Measurements from ENCODE around the gene SLCO3A1.

Gene SLCO3A1

DNA sequence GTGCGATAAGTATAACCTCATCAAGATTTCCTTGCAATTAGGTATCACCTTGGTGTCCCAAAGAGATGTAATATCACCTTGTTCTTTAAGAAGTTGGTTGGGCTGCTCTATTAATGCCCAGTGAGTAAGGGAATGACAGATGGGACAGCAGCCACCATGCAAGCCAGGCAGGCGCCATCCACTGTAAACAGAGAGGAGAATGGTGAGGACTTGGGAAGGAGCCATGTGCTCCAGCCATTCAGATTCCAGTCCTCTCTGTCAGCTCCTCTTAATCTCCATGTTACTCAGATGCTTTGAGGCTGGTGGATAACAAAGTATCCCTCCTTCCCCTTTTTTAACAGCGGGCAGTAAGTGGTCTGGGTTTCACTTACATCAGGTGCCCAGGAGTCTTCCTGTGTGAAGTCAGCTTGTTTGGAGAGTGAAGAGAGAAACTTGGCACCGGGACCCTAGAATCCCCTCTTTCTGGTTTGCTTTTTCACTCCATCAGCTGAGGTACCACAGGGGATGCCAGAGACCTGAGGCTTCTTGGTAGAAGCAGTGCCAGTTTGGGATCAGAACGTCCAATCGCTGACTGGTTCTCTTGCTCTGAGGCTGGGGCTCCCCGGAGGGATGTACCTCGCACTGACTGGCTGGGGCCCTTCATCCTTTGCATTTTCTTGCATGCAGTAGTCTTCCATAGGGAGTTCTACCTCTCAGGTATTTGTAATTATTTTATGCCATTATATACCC, 29.5 kb downstream of the SLCO3A1 start:
- DNase-seq (ENCODE audit: low read depth, low spot score), result no peak

DNA sequence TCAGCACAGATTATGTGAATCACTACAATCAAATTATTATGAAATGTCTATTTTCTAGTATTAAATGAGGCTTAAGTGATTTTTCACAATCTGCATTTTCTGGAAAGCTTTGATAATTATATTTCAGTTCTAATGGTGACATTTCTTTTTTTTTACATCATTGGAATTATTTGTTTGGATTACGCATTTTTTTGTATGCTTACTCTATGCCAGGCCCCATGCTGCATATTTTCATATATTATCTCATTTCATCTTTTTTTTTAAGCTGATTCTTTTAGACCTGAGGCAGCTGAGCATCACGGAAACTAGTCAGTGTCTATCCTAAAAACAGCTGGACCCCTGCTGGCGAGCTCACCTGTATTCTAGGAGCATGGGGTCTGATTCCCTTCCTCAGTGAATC, 31.1 kb downstream of the SLCO3A1 start:
- no peak for DNase-seq (ENCODE audit: low read depth, low spot score)

DNA sequence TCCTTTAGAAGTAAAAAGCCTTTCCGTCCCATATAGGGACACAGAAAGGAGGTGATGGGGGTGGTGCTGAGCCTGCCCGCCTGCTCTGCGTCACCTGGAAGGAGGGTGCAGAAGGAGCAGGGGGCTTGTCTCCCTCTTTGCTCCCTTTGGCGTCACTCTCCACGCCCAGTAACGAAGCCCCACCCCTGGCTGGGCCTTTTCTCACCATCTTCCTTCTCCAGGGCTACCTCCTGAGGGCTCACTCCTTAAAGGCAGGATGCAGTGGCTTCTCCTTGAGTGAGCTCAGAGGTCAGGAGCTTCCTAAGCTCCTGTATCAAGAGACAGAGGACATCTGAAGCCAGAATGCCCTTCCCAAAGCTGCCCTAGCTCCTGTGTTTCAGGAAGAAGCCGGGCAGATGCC, 31.5 kb downstream of the SLCO3A1 start:
- DNase-seq (ENCODE audit: low read depth, low spot score), result no peak

DNA sequence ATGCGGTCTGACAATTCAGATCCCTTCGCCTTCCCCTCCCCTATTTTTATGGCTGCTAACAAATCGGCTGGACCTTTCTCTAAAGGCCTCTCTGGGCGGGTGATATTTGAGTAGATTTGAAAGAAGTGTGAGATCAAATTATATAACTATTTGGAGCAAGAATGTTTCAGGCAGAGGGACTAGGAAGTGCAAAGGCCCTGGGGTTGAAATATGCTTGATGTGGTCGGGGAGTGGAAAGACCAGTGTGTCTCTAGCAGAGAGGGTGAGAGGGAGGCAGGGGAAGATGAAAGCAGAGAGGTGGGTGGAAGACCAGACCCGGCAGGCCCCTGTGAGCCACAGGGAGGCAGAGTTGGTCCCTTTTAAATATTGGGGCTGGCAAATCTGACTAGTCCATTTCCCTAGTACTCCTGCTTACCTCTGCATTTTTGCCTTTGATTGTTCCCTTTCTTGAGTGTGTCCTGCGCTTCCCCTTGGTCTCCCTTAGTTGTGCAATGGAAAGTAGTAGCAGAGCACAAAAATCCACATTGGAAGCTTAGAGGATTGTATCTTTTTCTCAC, 32.3 kb downstream of the SLCO3A1 start:
- DNase-seq (ENCODE audit: low read depth, low spot score), result no peak

DNA sequence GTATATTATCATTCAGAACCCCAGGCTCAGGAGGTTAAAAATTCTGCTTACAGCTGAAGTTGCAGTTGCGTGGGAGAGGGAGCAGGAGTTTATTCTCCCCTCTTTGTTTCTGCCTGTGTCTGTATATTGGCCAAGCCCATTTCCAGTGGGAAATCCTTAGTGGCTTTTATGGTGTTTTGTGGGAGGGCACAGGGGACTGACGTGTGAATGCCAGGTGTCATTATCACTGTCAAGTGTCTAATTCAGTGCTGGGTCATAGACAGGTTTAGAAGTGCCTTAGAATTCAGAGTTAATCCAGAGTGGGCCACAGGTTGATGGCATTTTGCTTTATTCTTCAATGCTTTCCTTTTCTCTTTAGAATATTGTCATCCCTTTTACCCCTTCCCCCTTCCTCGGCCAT, 33.4 kb downstream of the SLCO3A1 start:
- no peak for DNase-seq (ENCODE audit: low read depth, low spot score)

DNA sequence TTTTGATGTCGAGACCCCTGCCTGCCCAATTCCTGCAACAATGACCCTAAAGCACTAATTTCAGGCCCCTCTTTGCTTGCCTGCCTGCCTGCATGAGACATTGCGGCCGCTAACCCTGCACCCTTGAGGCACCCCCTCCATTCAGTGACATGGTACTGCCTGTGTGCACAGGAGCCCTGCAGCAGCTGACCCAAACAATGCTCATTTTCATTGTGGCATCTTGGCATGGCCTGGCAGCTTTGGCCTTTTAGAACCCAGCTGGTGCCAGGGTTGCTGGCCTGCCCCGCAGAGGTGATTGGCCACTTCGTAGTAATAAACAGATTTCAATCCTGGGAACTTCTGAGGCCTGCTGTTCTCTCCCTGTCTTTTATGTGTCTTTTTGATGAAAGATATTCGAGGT, 33.8 kb downstream of the SLCO3A1 start:
- no peak for DNase-seq (ENCODE audit: low read depth, low spot score)

DNA sequence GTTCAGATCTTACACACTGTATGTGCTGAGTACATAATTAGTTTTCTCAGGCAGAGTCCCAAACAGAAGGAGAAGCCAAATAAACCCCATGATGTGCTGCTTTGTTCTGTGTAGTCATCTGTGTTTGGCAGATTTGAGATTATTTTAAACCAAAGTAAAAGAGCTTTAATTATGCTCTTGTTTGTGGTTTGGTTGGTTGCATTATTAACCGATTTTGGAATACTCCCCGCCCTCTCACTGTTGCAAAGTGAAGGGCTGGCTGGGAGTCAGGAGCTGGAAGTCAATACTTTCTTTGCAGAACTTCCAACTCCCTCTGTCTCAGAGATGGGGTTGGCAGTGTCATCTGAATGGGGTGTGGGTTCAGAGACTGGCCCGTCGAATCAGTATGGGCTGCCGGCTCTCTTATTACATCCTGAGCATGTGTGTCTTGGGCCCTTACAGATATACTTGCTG, 34.4 kb downstream of the SLCO3A1 start:
- no peak for DNase-seq (ENCODE audit: low read depth, low spot score)

DNA sequence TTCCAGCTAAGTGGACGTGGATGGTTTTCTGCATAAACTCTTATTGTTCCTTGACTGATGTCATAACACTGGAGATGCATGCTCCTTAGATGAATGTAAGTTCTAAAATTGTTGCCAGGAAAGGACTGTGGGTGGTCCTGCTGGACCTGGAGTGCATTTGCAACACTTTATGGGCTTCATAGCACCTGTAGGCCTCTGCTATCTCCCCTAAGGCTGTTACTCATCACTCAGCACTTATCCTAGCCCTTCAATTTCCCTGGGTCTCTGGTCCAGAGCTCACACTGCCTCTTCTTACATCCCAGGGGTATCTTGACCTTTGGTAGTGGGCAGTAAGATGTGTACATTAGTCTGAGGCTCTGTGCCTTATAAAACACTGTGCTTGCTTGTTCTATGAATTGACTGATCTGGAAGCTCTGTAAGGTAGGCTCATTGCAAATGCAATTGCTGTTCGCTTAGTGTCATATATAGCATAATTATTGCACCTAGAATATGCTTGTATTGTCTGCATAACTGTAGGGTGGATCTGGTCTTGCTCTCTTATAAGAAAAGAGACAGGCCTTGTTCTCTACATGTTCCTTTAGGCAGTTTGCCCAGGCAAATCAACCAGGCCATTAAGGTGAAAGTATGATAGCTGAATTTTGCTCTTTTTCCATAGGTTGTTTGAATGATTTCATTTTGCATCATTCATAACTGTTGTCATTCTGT, 35.8 kb downstream of the SLCO3A1 start:
- no peak for DNase-seq (ENCODE audit: low read depth, low spot score)

DNA sequence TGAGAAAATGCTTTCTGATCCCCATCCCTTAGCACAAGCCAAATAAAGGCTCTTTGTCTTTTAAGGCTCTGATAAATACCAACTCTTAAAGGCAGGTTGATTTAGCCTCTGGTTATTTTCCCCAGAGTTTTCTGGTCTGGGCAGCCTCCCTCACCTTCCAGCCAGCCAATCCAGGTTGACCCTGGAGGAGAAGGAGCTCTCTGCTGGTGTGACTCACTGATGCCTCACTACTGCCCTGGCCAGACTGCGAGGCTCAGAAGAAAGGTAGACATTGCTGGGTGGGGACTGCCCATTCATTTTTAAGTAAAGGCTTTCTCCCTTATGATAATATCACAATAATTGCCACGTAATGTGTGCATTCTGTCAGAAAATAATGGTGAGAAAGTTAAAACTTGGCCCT, 37.1 kb downstream of the SLCO3A1 start:
- DNase-seq (ENCODE audit: low read depth, low spot score), result no peak

DNA sequence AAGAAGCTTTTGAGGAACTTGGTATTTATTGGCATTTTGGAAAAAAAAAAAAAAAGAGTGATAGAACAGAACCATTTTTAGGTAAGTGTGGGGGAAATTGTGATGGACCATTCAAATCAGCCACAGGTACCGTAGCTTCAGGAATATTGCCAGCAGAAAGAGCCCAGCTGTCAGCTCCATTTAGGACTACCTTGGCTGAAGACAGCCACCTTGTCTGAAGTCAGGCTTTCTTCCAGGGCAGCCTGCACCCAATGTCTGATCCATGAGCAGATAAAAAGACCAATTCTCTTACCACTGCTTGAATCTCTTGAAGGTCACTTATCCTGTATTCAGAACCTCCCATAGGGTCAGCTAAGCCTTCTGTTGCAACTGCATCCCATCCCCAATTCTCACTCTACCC, 37.6 kb downstream of the SLCO3A1 start:
- DNase-seq (ENCODE audit: low read depth, low spot score), result no peak

DNA sequence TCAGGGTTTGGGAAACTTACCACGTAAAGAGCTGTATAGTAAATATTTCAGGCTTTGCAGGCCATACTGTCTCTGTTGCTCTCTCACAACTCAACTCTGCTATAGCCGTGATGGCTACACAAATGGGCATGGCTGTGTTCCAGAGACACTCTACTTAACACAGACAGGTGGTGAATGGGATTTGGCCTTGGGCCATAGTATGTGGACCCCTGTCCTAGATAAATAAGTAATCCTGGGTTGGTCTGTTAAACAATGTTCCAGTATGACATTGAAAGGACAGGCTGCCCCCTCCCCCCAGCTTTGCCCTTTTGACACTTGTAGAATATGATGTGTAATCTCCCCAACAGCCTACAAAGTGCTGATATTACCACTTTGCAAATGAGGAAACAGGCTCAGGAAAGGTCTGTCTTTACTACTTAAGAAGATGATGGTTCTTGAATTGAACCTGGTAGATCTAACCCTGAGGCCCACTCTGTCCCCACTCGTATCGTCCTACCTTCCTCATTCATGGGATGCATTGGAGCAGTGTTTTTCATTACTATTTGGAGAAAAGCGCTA, 38.4 kb downstream of the SLCO3A1 start:
- DNase-seq (ENCODE audit: low read depth, low spot score), result no peak

DNA sequence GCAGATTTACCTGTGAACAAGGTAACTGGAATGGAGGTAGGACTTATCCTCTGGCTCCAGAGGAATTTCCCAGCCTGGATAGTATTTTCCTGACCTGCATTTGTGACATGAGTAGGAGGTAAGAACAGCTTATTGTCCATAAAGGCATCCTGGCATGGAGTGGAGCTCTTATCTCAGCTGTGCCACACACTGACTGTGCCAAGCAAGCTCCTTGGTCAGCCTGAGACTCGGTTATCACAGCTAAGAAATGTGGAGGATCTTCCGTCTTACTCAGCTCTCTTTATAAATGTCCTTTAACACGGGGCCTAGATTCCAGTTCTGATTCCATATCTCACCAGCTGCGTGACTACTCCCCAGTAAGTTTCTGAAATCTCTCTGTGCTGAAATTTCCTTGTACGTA, 38.9 kb downstream of the SLCO3A1 start:
- no peak for DNase-seq (ENCODE audit: low read depth, low spot score)

DNA sequence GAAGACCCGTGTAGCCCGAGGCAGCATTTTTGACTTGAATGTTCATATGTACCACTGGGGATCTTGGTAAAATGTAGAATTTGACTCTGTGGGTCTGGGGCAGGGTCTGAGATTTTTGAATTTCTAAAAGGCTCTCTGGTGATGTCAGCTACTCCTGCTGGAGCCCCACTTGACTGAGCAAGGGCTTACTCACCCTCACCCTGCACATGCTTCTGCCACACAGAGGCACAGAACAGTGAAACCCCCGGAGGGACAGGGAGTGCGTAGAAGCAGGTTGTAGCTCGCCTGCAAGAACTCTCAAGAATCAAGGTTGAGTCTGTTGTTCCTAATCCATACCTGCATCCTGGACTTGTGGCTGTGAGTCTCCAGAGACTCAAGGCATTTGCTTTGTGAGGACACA, 41.1 kb downstream of the SLCO3A1 start:
- no peak for DNase-seq (ENCODE audit: low read depth, low spot score)

DNA sequence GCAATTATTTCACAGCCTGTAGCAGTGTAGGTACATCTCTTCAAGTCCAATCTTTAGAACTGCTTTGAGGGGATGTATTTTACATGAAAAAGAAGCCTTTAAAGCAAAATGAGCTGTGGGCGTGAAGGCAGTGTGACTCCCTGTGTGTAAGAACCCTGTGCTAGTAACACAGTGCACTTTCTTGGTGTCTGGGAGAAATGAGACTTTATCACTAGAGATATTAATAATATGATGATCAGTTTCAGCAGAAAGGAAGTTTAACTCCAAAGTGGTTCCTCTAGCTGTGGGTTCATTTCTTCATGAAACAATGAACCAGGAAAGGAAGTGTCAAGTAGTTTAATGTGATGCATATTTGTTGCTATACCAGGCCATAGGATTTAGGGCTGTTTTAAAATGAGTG, 41.5 kb downstream of the SLCO3A1 start:
- no peak for DNase-seq (ENCODE audit: low read depth, low spot score)

DNA sequence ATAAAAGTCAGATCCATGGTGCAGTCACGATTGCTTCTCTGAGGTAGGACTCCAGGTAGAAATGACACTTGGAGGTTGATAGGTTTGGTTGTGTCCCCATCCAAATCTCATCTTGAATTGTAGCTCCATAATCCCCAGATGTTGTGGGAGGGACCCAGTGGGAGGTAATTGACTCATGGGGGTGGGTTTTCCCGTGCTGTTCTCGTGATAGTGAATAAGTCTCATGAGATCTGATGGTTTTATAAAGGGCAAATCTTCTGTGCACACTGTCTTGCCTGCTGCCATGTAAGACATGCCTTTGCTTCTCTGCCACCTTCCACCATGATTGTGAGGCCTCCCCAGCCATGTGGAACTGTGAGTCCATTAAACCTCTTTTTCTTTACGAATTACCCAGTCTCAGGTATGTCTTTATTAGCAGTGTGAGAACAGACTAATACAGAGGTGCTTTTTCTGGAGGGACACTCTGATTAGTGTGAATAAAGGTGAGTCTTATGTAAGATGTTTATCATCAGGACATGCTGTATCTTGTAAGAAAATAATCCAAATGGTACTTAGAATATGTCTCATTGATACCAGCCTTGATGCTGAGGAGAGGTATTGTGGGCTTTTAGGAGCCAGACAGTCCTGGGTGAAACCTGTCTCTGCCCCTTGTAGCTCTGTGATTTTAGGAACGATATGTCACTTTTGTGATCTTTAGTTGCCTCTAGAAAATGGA, 43.0 kb downstream of the SLCO3A1 start:
- no peak for DNase-seq (ENCODE audit: low read depth, low spot score)

DNA sequence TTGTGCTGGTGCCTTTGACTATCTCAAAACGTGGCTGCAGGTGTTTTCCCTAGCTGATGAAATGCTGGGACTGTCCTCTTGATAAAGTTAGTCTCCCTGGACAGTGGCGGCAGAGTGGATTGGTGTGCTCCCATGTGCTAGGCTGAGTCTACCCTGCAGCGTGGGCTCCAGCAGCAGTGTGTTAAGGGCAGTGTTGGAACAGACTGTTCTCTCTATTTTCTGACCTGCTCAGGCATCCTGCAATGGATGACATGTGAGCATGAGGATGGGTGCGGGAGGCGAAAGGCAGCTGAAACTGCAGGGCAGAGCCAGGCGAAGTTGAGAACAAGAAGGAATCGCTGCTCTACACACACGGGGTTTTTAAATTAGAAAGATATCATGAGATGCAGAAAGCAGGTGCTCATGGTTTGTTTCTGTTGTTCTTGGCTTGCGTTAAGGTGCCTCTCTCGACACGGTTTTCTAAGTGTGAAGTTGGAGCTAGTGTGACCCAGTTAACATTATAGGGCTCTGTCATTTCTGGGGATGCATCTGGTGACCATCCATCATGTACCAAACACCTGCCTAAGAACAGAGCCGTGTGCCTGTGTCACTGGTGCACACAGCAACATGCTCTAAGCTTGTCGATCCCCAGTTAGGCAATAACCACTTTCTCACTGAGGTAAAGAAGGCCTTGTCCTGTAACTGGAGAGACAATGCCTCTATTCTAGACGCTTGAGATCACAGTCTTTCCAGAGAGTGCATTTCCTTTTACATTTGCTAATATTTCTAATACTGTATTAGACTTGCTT, 44.3 kb downstream of the SLCO3A1 start:
- no peak for DNase-seq (ENCODE audit: low read depth, low spot score)

DNA sequence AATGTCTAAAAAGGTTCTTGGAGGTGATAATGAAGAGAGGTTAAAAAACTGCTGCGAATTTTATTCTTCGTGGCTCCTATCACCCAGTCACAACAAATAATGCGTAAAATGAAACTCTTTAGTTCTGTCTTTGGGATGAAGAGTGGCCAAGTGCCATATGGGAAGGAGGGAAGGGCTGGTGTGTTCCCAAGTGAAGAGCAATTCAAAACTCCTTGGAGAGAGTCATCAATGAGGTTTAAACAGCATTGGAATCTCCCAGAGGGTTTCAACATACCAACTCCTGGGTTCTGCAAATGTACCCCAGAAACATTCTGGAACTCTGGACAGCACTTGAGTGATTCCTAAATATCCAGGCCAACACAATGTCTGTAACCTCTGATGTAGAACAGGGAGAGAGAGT, 45.3 kb downstream of the SLCO3A1 start:
- DNase-seq (ENCODE audit: low read depth, low spot score), result no peak

DNA sequence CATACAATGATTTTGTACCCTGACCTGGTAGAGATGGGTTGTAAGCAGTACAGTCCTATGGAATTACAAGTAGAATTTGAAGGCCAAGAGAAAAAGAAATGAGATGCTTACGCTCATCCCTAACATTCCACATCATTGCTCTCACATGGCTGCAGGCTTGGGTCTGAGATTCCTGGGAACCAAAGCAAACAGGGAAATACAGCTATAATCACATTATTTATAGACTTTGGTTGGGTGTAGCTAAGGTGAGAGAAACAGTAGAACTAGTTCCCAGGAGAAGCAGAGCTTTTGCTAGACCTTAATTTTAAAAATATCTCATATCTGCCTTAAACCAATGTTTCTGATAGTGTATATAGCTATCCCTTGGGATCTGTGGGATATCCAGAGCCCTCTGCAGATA, 51.4 kb downstream of the SLCO3A1 start:
- DNase-seq (ENCODE audit: low read depth, low spot score), result no peak

DNA sequence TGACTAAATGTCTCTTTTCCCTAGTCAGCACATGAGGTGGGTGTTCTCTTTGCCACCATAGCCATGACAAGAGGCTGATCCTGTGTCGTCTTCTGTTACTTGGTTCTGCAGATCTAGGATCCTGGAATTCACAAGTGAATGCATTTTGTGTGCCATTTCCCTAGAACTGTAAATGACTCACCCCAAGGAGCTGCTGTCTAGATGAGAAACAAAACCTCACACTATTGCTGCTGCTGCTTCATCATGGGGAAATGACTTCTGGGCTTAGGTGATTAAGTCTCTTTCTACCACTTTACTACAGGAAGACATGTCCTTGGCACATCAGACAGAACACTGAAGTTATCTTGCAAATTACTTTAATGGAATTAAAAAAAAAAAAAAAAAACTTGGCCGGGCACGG, 54.9 kb downstream of the SLCO3A1 start:
- no peak for DNase-seq (ENCODE audit: low read depth, low spot score)

DNA sequence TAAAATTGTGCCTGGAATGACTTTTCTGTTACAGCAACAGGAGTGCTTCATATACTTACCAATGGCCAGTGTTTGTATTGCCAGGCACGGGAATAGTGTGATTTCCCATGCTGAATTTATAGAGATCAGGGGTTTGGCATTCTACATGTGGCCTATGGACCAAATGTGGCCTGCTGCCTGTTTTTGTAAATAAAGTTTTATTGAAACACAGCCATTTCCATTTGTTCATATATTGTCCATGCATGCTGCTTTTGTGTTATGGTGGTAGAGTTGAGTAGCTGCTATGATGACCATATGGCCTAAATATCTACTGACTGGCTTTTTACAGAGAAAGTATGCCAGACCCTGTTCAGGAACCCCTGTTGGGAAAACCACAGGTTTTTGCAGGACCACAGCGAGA, 55.6 kb downstream of the SLCO3A1 start:
- no peak for DNase-seq (ENCODE audit: low read depth, low spot score)

DNA sequence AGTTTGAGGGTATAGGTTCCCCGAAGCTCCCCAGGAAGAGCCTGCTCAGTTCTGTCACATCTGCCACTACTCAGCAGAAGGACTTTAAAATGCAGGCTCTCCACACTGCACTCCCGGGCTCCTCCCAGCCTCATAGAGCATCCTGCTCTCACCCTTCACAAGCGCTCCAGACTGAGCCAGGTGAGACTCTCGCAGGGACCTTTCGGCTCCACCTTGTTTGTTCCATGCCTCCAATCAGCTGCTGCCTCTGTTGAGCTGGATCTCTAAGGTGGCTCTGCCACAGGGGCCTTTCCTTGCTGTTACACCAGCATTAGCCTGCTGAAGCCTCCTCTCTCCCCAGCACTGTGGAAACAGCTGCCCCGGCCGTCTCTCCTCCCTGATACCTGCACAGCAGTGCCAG, 56.1 kb downstream of the SLCO3A1 start:
- no peak for DNase-seq (ENCODE audit: low read depth, low spot score)
